Gastroesophageal sphincter (tissue), 4 donors: Measurements from ENCODE around the gene SLC22A6. TPM values are rescaled to one million over a fixed set of nuclear protein-coding genes. Genes with fewer than 3 reads are reported as not detected.

Source experiments
- ATAC-seq: fragments of 150-250 bp; one replicate; pipeline ENCODE4 v1.9.1; 2016; ENCODE audit warnings: mild to moderate bottlenecking, moderate library complexity
- H3K27ac ChIP-seq, 4 donors: fragments of 200-600 bp; sonication (generic) in 3 of 4; 1 replicate in 3 of 4; 2 replicates in 1 of 4; pipeline ENCODE4 v1.5.1; 2016 to 2019
- H3K27me3 ChIP-seq: fragments of 200-600 bp; sonication (generic); one replicate; pipeline ENCODE4 v1.5.1; 2019
- H3K36me3 ChIP-seq, 2 donors: fragments of 200-600 bp; sonication (generic); one replicate each; pipeline ENCODE4 v1.5.1; 2019; ENCODE audit warnings: control low read depth in 1 of 2
- H3K4me1 ChIP-seq, 3 donors: fragments of 200-600 bp; sonication (generic); 1 replicate in 2 of 3; 2 replicates in 1 of 3; pipeline ENCODE4 v1.5.1; 2016 to 2019; ENCODE audit warnings: control low read depth in 2 of 3
- H3K4me3 ChIP-seq, 2 donors: fragments of 200-600 bp; sonication (generic); one replicate each; pipeline ENCODE4 v1.5.1; 2019; ENCODE audit warnings: mild to moderate bottlenecking in 1 of 2, moderate library complexity in 1 of 2
- H3K9me3 ChIP-seq, 3 donors: fragments of 200-600 bp; sonication (generic); one replicate each; pipeline ENCODE4 v1.5.1; 2017 to 2019; ENCODE audit warnings: control low read depth in 2 of 3
- CTCF ChIP-seq, 4 experiments: fragments of 200-600 bp in 2 of 4; fragments of 450-650 bp in 2 of 4; sonication (generic) in 1 of 4; IDR thresholded peaks; one replicate each; pipeline ENCODE4 v1.5.1; 2017 to 2019; ENCODE audit warnings: antibody characterized with exemption in 4 of 4, mild to moderate bottlenecking in 2 of 4, moderate library complexity in 2 of 4
- EP300 ChIP-seq: sonication (generic); formaldehyde crosslinking; IDR thresholded peaks from one replicate; pipeline ENCODE4 v1.6.1; 2017; ENCODE audit warnings: antibody characterized with exemption, mild to moderate bottlenecking
- POLR2A ChIP-seq, 2 donors: fragments of 450-650 bp; IDR thresholded peaks; one replicate each; pipeline ENCODE4 v1.6.1; 2017; ENCODE audit warnings: antibody characterized with exemption in 2 of 2, mild to moderate bottlenecking in 2 of 2, moderate library complexity in 1 of 2
- POLR2AphosphoS5 ChIP-seq: sonication (generic); formaldehyde crosslinking; IDR thresholded peaks from one replicate; pipeline ENCODE4 v1.6.1; 2017; ENCODE audit warnings: antibody characterized with exemption
- WGBS, 2 donors: methylation state at CpG; one replicate each; pipeline ENCODE4 v1.1.5; 2018; ENCODE audit warnings: low coverage in 1 of 2; 5-methylcytosine and 5-hydroxymethylcytosine counted together
- total RNA-seq, 4 donors: library from RNA; depleted of rRNA; stranded (reverse); fragments of >200 nt; gene quantifications; one replicate each; pipeline ENCODE4 v1.1.0, GENCODE V29; 2016

The SLC22A6 gene
- total RNA-seq, 4 donors from 2014 or later: not detected

GRCh38 chr11:62996271-62996670 lies 11.5 kb upstream of the SLC22A6 start:
- Histone ChIP-seq H3K27ac (no peak overlapping the region), H3K9me3 (no peaks in the 10 kb centered on the region), H3K4me3 (no peak overlapping the region), H3K4me1 (no peaks in the 10 kb centered on the region), H3K27me3 (peaks cover 10% of the 10 kb centered on the region), H3K36me3 (no peaks in the 10 kb centered on the region)
- 56% methylated on average over 1 of the region's 1 CpG; no CpG with 5 or more reads in 1 of the 2 donors for WGBS, 2 donors
- no peak for ATAC-seq
- no peak for TF ChIP-seq POLR2A (IDR thresholded peaks at IDR 0.05)
- TF ChIP-seq POLR2AphosphoS5: no peak
- no peak for TF ChIP-seq CTCF (IDR thresholded peaks at IDR 0.05)
- no peak for TF ChIP-seq EP300

DNA sequence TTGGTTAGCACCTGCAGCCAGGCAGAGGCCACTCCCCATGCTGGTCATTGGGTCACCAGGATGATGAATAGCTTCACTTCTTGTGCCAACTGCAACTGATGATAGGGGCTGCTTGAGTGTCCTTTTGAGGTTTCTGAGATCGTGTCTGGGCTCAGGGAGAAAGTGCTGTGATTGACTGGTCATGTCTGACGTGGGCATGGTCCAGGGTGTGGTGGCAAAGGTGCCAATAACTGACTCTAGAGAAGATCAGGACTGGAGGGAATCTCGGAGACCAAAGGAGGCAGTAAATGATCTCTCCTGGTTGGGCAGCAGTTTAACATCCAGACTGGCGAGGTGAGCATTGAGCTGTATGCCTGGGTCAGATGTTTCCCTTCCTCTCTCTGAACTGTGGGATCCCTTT lies 10.0 kb upstream of the SLC22A6 start:
- Histone ChIP-seq H3K36me3 (no peaks in the 10 kb centered on the region), H3K27ac (no peak overlapping the region), H3K4me3 (no peak overlapping the region), H3K27me3 (peaks cover 10% of the 10 kb centered on the region), H3K4me1 (no peaks in the 10 kb centered on the region), H3K9me3 (no peaks in the 10 kb centered on the region)
- WGBS, 2 donors: 40% methylated on average over 1 of the region's 4 CpGs; no CpG with 5 or more reads in 1 of the 2 donors
- no peak for TF ChIP-seq CTCF (IDR thresholded peaks at IDR 0.05)
- no peak for ATAC-seq

DNA sequence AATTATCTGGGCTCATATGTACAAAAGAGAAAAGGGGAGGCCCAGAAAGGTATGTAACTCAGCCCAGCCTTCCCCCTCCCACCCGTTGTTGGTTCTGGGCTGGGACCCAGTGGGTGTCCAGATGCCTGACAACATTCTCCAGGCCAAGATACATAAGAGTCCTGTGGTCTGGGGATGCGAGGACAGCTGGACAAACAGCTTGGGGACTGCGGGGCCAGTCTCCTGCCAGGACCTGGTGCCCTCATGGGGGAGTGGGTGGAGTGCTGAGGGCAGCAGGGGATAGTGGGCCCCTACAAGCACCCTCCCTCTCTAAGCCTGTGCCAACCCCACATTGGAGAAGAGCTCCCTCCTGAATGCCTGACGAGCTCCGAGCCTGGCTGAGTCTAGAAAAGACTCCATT lies 3.5 kb upstream of the SLC22A6 start:
- Histone ChIP-seq H3K9me3 (no peaks in the 10 kb centered on the region), H3K27ac (no peak overlapping the region), H3K36me3 (no peaks in the 10 kb centered on the region), H3K4me3 (no peak overlapping the region), H3K27me3 (no peaks in the 10 kb centered on the region), H3K4me1 (no peaks in the 10 kb centered on the region)
- TF ChIP-seq POLR2A (IDR thresholded peaks at IDR 0.05): no peak
- TF ChIP-seq POLR2AphosphoS5: no peak
- no peak for ATAC-seq
- 0% methylated on average over 1 of the region's 5 CpGs; no CpG with 5 or more reads in 1 of the 2 donors for WGBS, 2 donors

- H3K4me1 ChIP-seq: no peaks in the 10 kb centered on the region
- no peaks in the 10 kb centered on the region for H3K36me3 ChIP-seq
- H3K4me3 ChIP-seq: no peak overlapping the region
- H3K27me3 ChIP-seq: no peaks in the 10 kb centered on the region
- no peak for ATAC-seq
- H3K9me3 ChIP-seq: no peaks in the 10 kb centered on the region
- 65 to 80% methylated on average over 3 of the region's 3 CpGs for WGBS, 2 donors
- no peak overlapping the region for H3K27ac ChIP-seq
- TF ChIP-seq CTCF (IDR thresholded peaks at IDR 0.05) (no peak), EP300 (no peak), POLR2AphosphoS5 (no peak), POLR2A (IDR thresholded peaks at IDR 0.05) (no peak)
These were observed 429 bp upstream of the SLC22A6 start for GRCh38 chr11:62985041-62985750.

DNA sequence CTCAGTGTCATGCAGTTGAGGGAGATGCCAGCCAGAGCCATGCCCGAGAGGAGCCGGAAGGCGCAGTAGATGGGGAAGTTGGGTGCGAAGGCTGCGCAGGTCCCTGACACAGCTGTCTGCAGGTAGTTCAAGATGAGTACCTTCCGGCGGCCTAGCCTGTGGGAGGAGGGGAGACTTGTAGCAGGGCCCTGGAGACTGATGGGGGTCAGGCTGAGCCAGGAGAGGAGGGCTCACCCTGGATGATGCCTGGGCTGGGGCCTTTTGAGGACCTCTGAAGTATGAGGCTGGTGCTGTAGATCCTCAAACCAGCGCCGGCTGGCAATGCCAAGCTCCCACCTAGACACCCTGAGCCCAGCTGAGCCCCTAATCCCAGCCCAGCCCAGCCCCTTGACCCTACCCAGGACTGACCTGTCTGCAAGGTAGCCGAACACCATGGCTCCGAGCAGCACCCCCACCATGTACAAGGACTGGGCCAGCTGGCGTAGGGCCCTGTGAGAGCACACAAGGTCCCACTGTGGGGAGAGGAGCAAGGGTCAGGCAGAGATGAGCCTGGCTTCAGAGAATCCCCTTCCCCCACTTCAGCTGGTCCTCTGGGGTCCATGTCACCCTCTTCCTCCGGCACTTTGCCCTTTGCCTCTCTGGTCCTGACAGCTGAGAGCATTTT lies 1.1 kb downstream of the SLC22A6 start:
- H3K27me3 ChIP-seq: no peaks in the 10 kb centered on the region
- no peak overlapping the region for H3K27ac ChIP-seq
- ATAC-seq: no peak
- no peak overlapping the region for H3K4me3 ChIP-seq
- H3K9me3 ChIP-seq: no peaks in the 10 kb centered on the region
- TF ChIP-seq POLR2A (IDR thresholded peaks at IDR 0.05) (no peak), EP300 (no peak), CTCF (IDR thresholded peaks at IDR 0.05) (no peak), POLR2AphosphoS5 (no peak)
- no peaks in the 10 kb centered on the region for H3K36me3 ChIP-seq
- no peaks in the 10 kb centered on the region for H3K4me1 ChIP-seq
- WGBS, 2 donors: 88 to 92% methylated on average over 2 to 6 of the region's 13 CpGs
